H1 (cell line): Measurements from ENCODE around the gene R3HDM4. TPM values are rescaled to one million over a fixed set of nuclear protein-coding genes. Genes with fewer than 3 reads are reported as not detected.

Experiments used
- CHD1 ChIP-seq: IDR thresholded peaks from 2 replicates; pipeline ENCODE4 v1.6.1; 2012; ENCODE audit warnings: low read depth, low read length, improper control_type of control experiment
- CHD7 ChIP-seq: fragments of 300-600 bp; sonication (generic); IDR thresholded peaks from 2 replicates; pipeline ENCODE4 v1.7.1; 2012; ENCODE audit warnings: low read length, moderate library complexity, mild to moderate bottlenecking, inconsistent platforms; ENCODE audit not compliant: insufficient replicate concordance
- EZH2 ChIP-seq: fragments of 200-600 bp; sonication (generic); IDR thresholded peaks from 2 replicates; pipeline ENCODE4 v1.7.1; 2012; ENCODE audit warnings: low read depth, mild to moderate bottlenecking, moderate library complexity, low read length, inconsistent platforms; ENCODE audit not compliant: severe bottlenecking
- GTF2F1 ChIP-seq: IDR thresholded peaks from 2 replicates; pipeline ENCODE4 v1.6.1; 2012; ENCODE audit warnings: low read depth, low read length, improper control_type of control experiment, borderline replicate concordance
- HDAC2 ChIP-seq, 2 experiments: fragments of 300-600 bp in 1 of 2; sonication (generic) in 1 of 2; IDR thresholded peaks; 2 replicates each; pipeline ENCODE4 v1.6.1; 2011 to 2012; ENCODE audit warnings: low read depth in 2 of 2, low read length in 2 of 2, mild to moderate bottlenecking in 2 of 2, moderate library complexity in 2 of 2, borderline replicate concordance in 1 of 2, inconsistent platforms in 1 of 2
- JUND ChIP-seq: IDR thresholded peaks from 2 replicates; pipeline ENCODE4 v1.6.1; 2011; ENCODE audit warnings: mild to moderate bottlenecking, improper control_type of control experiment, low read length
- NRF1 ChIP-seq: IDR thresholded peaks from 2 replicates; pipeline ENCODE4 v1.6.1; 2011; ENCODE audit warnings: mild to moderate bottlenecking, low read depth, low read length, improper control_type of control experiment
- RAD21 ChIP-seq, 2 experiments: IDR thresholded peaks in 1 of 2; conservative IDR thresholded peaks in 1 of 2; 2 replicates each; pipeline ENCODE4 v1.6.1; 2011; ENCODE audit warnings: low read depth in 2 of 2, low read length in 2 of 2, improper control_type of control experiment in 1 of 2, inconsistent platforms in 1 of 2, mild to moderate bottlenecking in 1 of 2, moderate library complexity in 1 of 2
- TEAD4 ChIP-seq: IDR thresholded peaks from 2 replicates; pipeline ENCODE4 v1.6.1; 2012; ENCODE audit warnings: low read depth, low read length, inconsistent platforms, mixed read lengths
- polyA plus RNA-seq, 7 experiments: library from polyadenylated mRNA; depleted of rRNA in 3 of 7; stranded (reverse) in 5 of 7; unstranded in 2 of 7; fragments of >200 nt in 5 of 7; fragments of 200-250 nt in 2 of 7; gene quantifications; 1 replicate in 5 of 7; 2 replicates in 1 of 7; 4 replicates in 1 of 7; pipeline versions ENCODE4 v1.2.1 to v1.2.3, GENCODE V29; 2011 to 2013; ENCODE audit warnings: missing spikeins in 2 of 7, mixed read lengths in 2 of 7
- total RNA-seq: library from RNA; stranded (reverse); fragmentation: NEBNext Ultra II Directional; extraction: Animal tissue kit (Norgen Biotek cat#: 25700); gene quantifications from 2 replicates; pipeline ENCODE4 v1.2.1, GENCODE V29; 2021

R3HDM4 gene
- total and polyA plus RNA-seq, 2 of the 8 experiments (the other 6 are each of a cell fraction or from before 2014, with no cell fraction given) = 76.8 to 102 TPM

GRCh38 chr19:917323-918151, 4.5 kb upstream of the R3HDM4 start, which contains the start of gene KISS1R (continued):
- TF ChIP-seq CHD1 = no peak
- no peak for TF ChIP-seq CHD7
- peak; percentile 74 to 86 for TF ChIP-seq RAD21 (IDR thresholded peaks at IDR 0.05 in 1 of 2, conservative IDR thresholded peaks at IDR 0.05 in 1 of 2; ENCODE audit: low read depth in 2 of 2, low read length in 2 of 2)
- no peak for TF ChIP-seq HDAC2 (IDR thresholded peaks at IDR 0.05; ENCODE audit: borderline replicate concordance in 1 of 2, low read depth in 2 of 2, low read length in 2 of 2)
- TF ChIP-seq NRF1 = no peak
- TF ChIP-seq TEAD4 = no peak
- TF ChIP-seq GTF2F1 = no peak
- TF ChIP-seq EZH2 = peak; percentile 23
- no peak for TF ChIP-seq JUND
